K562 (cell line): ENCODE measurements around the gene C6orf62. TPM values are rescaled to one million over a fixed set of nuclear protein-coding genes. Genes with fewer than 3 reads are reported as not detected.
"Not testable (repeated sequence)": the region's sequence is repeated elsewhere in the genome, so short reads cannot be mapped to it uniquely, and the experiment has no call there.

ENCODE experiments used
- ATAC-seq: fragments of 200-7000 bp; cut with Tn5 transposase; 3 replicates; pipeline ENCODE4 v1.9.1; 2020; ENCODE audit warnings: moderate library complexity
- BruUV-seq: library from RNA; stranded (reverse); fragments of 400-500 nt; replicated peaks from 2 replicates; lab custom pipeline; 2021; lab: Mats Ljungman, UMichigan
- CTCF ChIA-PET: fragments of 300-600 bp; formaldehyde crosslinking; extraction: SDS; loops from one replicate; lab custom pipeline; 2021; ENCODE audit warnings: low intra/inter-chr PET ratio; lab: Yijun Ruan, JAX
- POLR2A ChIA-PET: fragments of 300-600, 350-650 bp; sonication (Branson Sonifier 250); formaldehyde crosslinking; extraction: SDS; loops from one replicate; lab custom pipeline; 2021; ENCODE audit warnings: antibody characterized with exemption, inconsistent platforms; lab: Yijun Ruan, JAX
- DNase-seq, 4 experiments: peaks; one replicate each; pipeline versions ENCODE4 v3.0.0 to v3.0.0-alpha.2; 2011 to 2018; ENCODE audit warnings: low spot score in 3 of 4, mixed read lengths in 3 of 4; ENCODE audit errors: extremely low read depth in 1 of 4
- FAIRE-seq: peaks from 2 replicates; lab custom pipeline; 2011; peaks lifted over from hg19 to GRCh38; lab: Jason Lieb, UNC
- H2AFZ ChIP-seq: 2 replicates; pipeline ENCODE4 v1.6.0; 2011; ENCODE audit warnings: low read depth, low read length, control low read depth, inconsistent platforms
- H3K27ac ChIP-seq: fragments of 200-600 bp; 3 replicates; pipeline ENCODE4 v1.8.0; 2011; ENCODE audit warnings: low read depth, mild to moderate bottlenecking, control low read depth, inconsistent platforms, low read length, moderate library complexity, mixed read lengths; ENCODE audit errors: extremely low read depth
- H3K27me3 ChIP-seq, 2 experiments: fragments of 300-600 bp in 1 of 2; 2 replicates in 1 of 2; 3 replicates in 1 of 2; pipeline versions ENCODE4 v1.6.0 to v1.8.0; 2011; ENCODE audit warnings: inconsistent platforms in 2 of 2, low read length in 2 of 2, mild to moderate bottlenecking in 1 of 2, mixed read lengths in 1 of 2, moderate library complexity in 1 of 2; ENCODE audit not compliant: control insufficient read depth in 2 of 2, insufficient read depth in 2 of 2
- H3K36me3 ChIP-seq: fragments of 300-600 bp; 3 replicates; pipeline ENCODE4 v1.8.0; 2011; ENCODE audit warnings: mild to moderate bottlenecking, low read length, inconsistent platforms; ENCODE audit not compliant: control insufficient read depth, insufficient read depth
- H3K4me1 ChIP-seq, 2 experiments: fragments of 200-600 bp in 1 of 2; replicated peaks in 1 of 2; 2 replicates in 1 of 2; 3 replicates in 1 of 2; pipeline versions ENCODE4 v1.5.1 to v1.8.0; 2011; ENCODE audit warnings: inconsistent platforms in 2 of 2, low read length in 2 of 2, mild to moderate bottlenecking in 1 of 2, mixed read lengths in 1 of 2, moderate library complexity in 1 of 2; ENCODE audit not compliant: control insufficient read depth in 2 of 2, insufficient read depth in 2 of 2
- H3K4me2 ChIP-seq: 2 replicates; pipeline ENCODE4 v1.6.1; 2011; ENCODE audit warnings: low read length, control low read depth, inconsistent platforms, mixed read lengths; ENCODE audit not compliant: insufficient read depth
- H3K4me3 ChIP-seq: fragments of 200-600 bp; sonication (generic), shearing (Covaris generic); 2 replicates; pipeline ENCODE4 v1.5.1; 2016; ENCODE audit warnings: control low read depth, inconsistent platforms
- H3K79me2 ChIP-seq: fragments of 200-600 bp; 3 replicates; pipeline ENCODE4 v1.8.0; 2011; ENCODE audit warnings: low read length, inconsistent platforms; ENCODE audit not compliant: control insufficient read depth, insufficient read depth
- H3K9ac ChIP-seq, 2 experiments: 2 replicates each; pipeline versions ENCODE4 v1.6.0 to v1.6.1; 2011; ENCODE audit warnings: low read depth in 2 of 2, low read length in 2 of 2, control low read depth in 1 of 2, inconsistent platforms in 1 of 2, mild to moderate bottlenecking in 1 of 2, mixed read lengths in 1 of 2; ENCODE audit not compliant: insufficient read depth in 1 of 2
- H3K9me1 ChIP-seq: one replicate; pipeline ENCODE4 v1.6.0; 2011; ENCODE audit warnings: inconsistent platforms, mild to moderate bottlenecking, low read length, moderate library complexity; ENCODE audit not compliant: control insufficient read depth, insufficient read depth
- H3K9me3 ChIP-seq: replicated peaks from 2 replicates; pipeline ENCODE4 v1.5.1; 2011; ENCODE audit warnings: low read depth, low read length, inconsistent platforms; ENCODE audit not compliant: control insufficient read depth, insufficient read depth
- H4K20me1 ChIP-seq: replicated peaks from 2 replicates; pipeline ENCODE4 v1.6.1; 2011; ENCODE audit warnings: low read length, inconsistent platforms, mixed read lengths; ENCODE audit not compliant: control insufficient read depth, insufficient read depth
- FOXK2 ChIP-seq, 2 experiments: fragments of 450-650 bp; IDR thresholded peaks in 1 of 2; conservative IDR thresholded peaks in 1 of 2; 2 replicates each; pipeline ENCODE4 v1.6.1; 2016; ENCODE audit warnings: low read depth in 2 of 2, mild to moderate bottlenecking in 1 of 2
- GABPB1 ChIP-seq: sonication (generic); formaldehyde crosslinking; IDR thresholded peaks from 2 replicates; pipeline ENCODE4 v1.8.0; 2022; ENCODE audit warnings: mild to moderate bottlenecking, missing genetic modification reagents
- LCOR ChIP-seq: sonication (generic); formaldehyde crosslinking; IDR thresholded peaks from 2 replicates; pipeline ENCODE4 v1.8.0; 2022; ENCODE audit warnings: mild to moderate bottlenecking, missing genetic modification reagents
- MCM7 ChIP-seq, 2 experiments: fragments of 450-650 bp; IDR thresholded peaks; 2 replicates each; pipeline ENCODE4 v1.6.1; 2016 to 2018
- NFRKB ChIP-seq: fragments of 450-650 bp; IDR thresholded peaks from 2 replicates; pipeline ENCODE4 v1.6.1; 2016; ENCODE audit warnings: low read depth
- PHF20 ChIP-seq: fragments of 450-650 bp; IDR thresholded peaks from 2 replicates; pipeline ENCODE4 v1.6.1; 2018; ENCODE audit not compliant: partially characterized antibody
- PHF21A ChIP-seq: fragments of 450-650 bp; IDR thresholded peaks from 2 replicates; pipeline ENCODE4 v1.6.1; 2017; ENCODE audit warnings: low read depth, borderline replicate concordance
- RBM25 ChIP-seq: fragments of 200-400 bp; formaldehyde crosslinking; IDR thresholded peaks from 2 replicates; pipeline ENCODE4 v1.6.1; 2018; ENCODE audit warnings: low read length, low read depth, moderate library complexity; ENCODE audit not compliant: severe bottlenecking
- SRF ChIP-seq, 2 experiments: fragments of 250-450, 450-650 bp in 1 of 2; sonication (Bioruptor Pico) in 1 of 2; sonication (generic) in 1 of 2; formaldehyde crosslinking; IDR thresholded peaks; 2 replicates each; pipeline versions ENCODE4 v1.5.0 to v1.5.1; 2020 to 2022; ENCODE audit warnings: mild to moderate bottlenecking in 1 of 2, missing genetic modification reagents in 1 of 2
- TBP ChIP-seq: optimal IDR thresholded peaks from 2 replicates; pipeline ENCODE3; 2011; ENCODE audit warnings: low read depth, low read length, improper control_type of control experiment
- TRIM28 ChIP-seq: fragments of 450-650 bp; IDR thresholded peaks from 2 replicates; pipeline ENCODE4 v1.6.1; 2017
- ZFX ChIP-seq: sonication (generic); formaldehyde crosslinking; IDR thresholded peaks from 2 replicates; pipeline ENCODE4 v1.8.0; 2022; ENCODE audit warnings: mild to moderate bottlenecking, missing genetic modification reagents, moderate library complexity
- WGBS: fragments of 100-300 bp; shearing (Covaris generic); methylation state at CpG from one replicate; pipeline ENCODE4 v1.1.6; 2016; ENCODE audit warnings: low coverage, mixed read lengths; ENCODE audit not compliant: insufficient coverage; ENCODE audit errors: missing lambda C conversion rate; 5-methylcytosine and 5-hydroxymethylcytosine counted together
- in situ Hi-C: fragments of 300-500 bp; cut with MboI; formaldehyde crosslinking; loops from 4 replicates; pipeline ENCODE4 v1.15.0; 2018; ENCODE audit warnings: inconsistent platforms, mixed read lengths
- intact Hi-C: fragments of 100-400 bp; cut with micrococcal nuclease; formaldehyde crosslinking; loops from 2 replicates; pipeline ENCODE4 v1.14.2; 2022
- polyA plus RNA-seq, 8 experiments: library from polyadenylated mRNA; depleted of rRNA in 4 of 8; stranded (reverse) in 5 of 8; unstranded in 3 of 8; fragments of >200 nt; fragmentation: Nextera tagmentation in 2 of 8; fragmentation: Illumina TruSeq in 1 of 8; extraction: Ambion mirVana in 2 of 8; extraction: Trizol in 1 of 8; gene quantifications; 2 replicates each; pipeline versions ENCODE4 v1.2.1 to v1.2.3, GENCODE V29; 2011 to 2014; ENCODE audit warnings: inconsistent platforms in 1 of 8, missing spikeins in 1 of 8
- total RNA-seq, 7 experiments: library from RNA; depleted of rRNA in 6 of 7; stranded (reverse); fragments of >200 nt in 6 of 7; fragmentation: Illumina TruSeq in 2 of 7; extraction: Trizol in 2 of 7; gene quantifications; 2 replicates each; pipeline versions ENCODE4 v1.2.1 to v1.2.3, GENCODE V29; 2011 to 2021; ENCODE audit warnings: low replicate concordance in 1 of 7
- TF ChIP-seq, protein P1 (sequence below): sonication (generic); formaldehyde crosslinking; IDR thresholded peaks from 2 replicates; pipeline ENCODE4 v1.9.0; 2022; ENCODE audit warnings: mild to moderate bottlenecking, missing genetic modification reagents
- TF ChIP-seq, protein P2 (sequence below), 2 experiments: fragments of 200-800 bp in 1 of 2; sonication (Bioruptor generic) in 1 of 2; sonication (generic) in 1 of 2; formaldehyde crosslinking in 1 of 2; IDR thresholded peaks in 1 of 2; conservative IDR thresholded peaks in 1 of 2; 2 replicates each; pipeline versions ENCODE4 v1.5.0 to v1.6.1; 2016 to 2020; ENCODE audit warnings: missing compliant biosample characterization in 1 of 2, missing genetic modification characterization in 1 of 2, missing genetic modification reagents in 1 of 2
- TF ChIP-seq, protein P3 (sequence below), 2 experiments: fragments of 450-650 bp in 1 of 2; sonication (generic) in 1 of 2; formaldehyde crosslinking in 1 of 2; IDR thresholded peaks in 1 of 2; conservative IDR thresholded peaks in 1 of 2; 2 replicates each; pipeline versions ENCODE4 v1.6.1 to v1.8.1; 2016 to 2023; ENCODE audit warnings: mild to moderate bottlenecking in 2 of 2, moderate library complexity in 2 of 2, inconsistent platforms in 1 of 2, missing genetic modification reagents in 1 of 2

Gene C6orf62
- total and polyA plus RNA-seq, 9 of the 15 experiments (the other 6 are each of a cell fraction or from before 2014, with no cell fraction given): 48.5 to 579 (median 111) TPM

DNA sequence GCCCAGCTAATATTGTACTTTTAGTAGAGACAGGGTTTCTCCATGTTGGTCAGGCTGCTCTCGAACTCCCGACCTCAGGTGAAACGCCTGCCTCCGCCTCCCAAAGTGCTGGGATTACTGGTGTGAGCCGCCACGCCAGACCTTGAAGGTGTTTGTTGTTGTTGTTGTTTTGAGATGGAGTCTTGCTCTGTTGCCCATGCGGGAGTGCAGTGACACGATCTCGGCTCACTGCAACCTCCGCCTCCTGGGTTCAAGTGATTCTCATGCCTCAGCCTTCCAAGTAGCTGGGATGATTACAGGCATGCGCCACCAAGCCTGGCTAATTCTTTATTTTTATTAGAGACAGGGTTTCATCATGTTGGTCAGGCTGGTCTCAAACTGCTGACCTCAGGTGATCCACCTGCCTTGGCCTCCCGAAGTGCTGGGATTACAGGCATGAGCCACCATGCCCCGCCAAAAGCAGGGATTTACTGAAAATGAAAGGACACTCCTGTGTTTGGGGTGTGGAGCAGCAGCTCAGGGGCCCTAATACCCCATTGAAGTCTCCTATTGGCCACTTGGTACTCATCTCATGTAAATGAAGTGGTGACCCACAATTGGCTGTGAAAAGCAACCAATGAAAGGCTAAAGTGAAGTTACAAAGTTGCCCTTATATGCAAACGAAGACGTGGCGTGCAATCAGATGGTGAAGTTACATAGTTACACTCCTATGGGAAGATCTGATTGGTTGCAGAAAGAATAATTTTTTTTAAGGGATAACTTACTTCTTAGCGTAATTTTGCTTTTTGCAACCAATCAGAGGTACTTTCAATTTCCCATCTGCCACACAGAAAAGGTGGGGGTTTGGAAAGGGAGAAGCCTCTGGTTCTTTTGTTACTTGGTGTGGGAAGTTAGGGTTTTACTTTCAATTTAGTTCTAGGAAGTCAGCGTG is 50.6 kb downstream of the C6orf62 start:
- POLR2A ChIA-PET: interaction anchor here (0.6 to 2.8 kb wide), 7 partner anchors 9 to 53 kb away, joined by 3 to 22 read pairs (median 3); partner anchors contain the start of genes C6orf62 and KIAA0319
- TF ChIP-seq TBP (peak; percentile 54), PHF20 (peak; percentile 33), RBM25 (peak; percentile 96), PHF21A (peak; percentile 73; the same call in 1 of the 2 replicates), MCM7 (IDR thresholded peaks at IDR 0.05) (0 out of 4 replicates have a peak, but pooled peaks of 1 of the 2 experiments have one; percentile 26), GABPB1 (CRISPR knock-in tag) (peak; percentile 28; the same call in 1 of the 2 replicates), TRIM28 (peak; percentile 38; the same call in 1 of the 2 replicates), FOXK2 (conservative IDR thresholded peaks at IDR 0.05 in 1 of 2, IDR thresholded peaks at IDR 0.05 in 1 of 2; ENCODE audit: low read depth in 2 of 2) (peak in 1 of 2 experiments; percentile 39; a peak in 2 of 4 replicates), NFRKB (peak; percentile 47; the same call in 1 of the 2 replicates), SRF (CRISPR knock-in tag; IDR thresholded peaks at IDR 0.05) (peak in 1 of 2 experiments; percentile 95; a peak in 2 of 4 replicates), LCOR (CRISPR knock-in tag) (peak; percentile 94), ZFX (CRISPR knock-in tag) (0 out of 2 replicates have a peak, but pooled peaks have one; percentile 33)
- TF ChIP-seq, protein P1, sequence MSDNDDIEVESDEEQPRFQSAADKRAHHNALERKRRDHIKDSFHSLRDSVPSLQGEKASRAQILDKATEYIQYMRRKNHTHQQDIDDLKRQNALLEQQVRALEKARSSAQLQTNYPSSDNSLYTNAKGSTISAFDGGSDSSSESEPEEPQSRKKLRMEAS (CRISPR knock-in tag): peak; percentile 42; the same call in 1 of the 2 replicates
- TF ChIP-seq, protein P2, sequence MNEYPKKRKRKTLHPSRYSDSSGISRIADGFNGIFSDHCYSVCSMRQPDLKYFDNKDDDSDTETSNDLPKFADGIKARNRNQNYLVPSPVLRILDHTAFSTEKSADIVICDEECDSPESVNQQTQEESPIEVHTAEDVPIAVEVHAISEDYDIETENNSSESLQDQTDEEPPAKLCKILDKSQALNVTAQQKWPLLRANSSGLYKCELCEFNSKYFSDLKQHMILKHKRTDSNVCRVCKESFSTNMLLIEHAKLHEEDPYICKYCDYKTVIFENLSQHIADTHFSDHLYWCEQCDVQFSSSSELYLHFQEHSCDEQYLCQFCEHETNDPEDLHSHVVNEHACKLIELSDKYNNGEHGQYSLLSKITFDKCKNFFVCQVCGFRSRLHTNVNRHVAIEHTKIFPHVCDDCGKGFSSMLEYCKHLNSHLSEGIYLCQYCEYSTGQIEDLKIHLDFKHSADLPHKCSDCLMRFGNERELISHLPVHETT (CRISPR knock-in tag; conservative IDR thresholded peaks at IDR 0.05 in 1 of 2, IDR thresholded peaks at IDR 0.05 in 1 of 2): peak in 1 of 2 experiments; percentile 95; a peak in 2 of 4 replicates
- TF ChIP-seq, protein P3, sequence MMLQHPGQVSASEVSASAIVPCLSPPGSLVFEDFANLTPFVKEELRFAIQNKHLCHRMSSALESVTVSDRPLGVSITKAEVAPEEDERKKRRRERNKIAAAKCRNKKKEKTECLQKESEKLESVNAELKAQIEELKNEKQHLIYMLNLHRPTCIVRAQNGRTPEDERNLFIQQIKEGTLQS (IDR thresholded peaks at IDR 0.05): peak; percentile 30; the same call in 1 of the 2 replicates
- TF ChIP-seq, protein P3 (CRISPR knock-in tag; conservative IDR thresholded peaks at IDR 0.05): 0 out of 2 replicates have a peak, but pooled peaks have one; percentile 24

More for the DNA sequence above, 50.6 kb downstream of the C6orf62 start:
- Histone ChIP-seq H3K79me2 (peaks cover 56% of the 10 kb centered on the region), H3K4me3 (peak overlapping the region; percentile 63), H2AFZ (peak overlapping the region; percentile 87), H3K36me3 (peaks cover 25% of the 10 kb centered on the region), H3K4me1 (peaks cover 8 to 12% of the 10 kb centered on the region in 2 experiments; a peak in 4 of 5 replicates), H3K9ac (peak overlapping the region; percentile 88 to 96), H3K27ac (peak overlapping the region; percentile 91), H3K4me2 (peak overlapping the region; percentile 87)
- H3K9me1 ChIP-seq, intact Hi-C loops, in situ Hi-C loops, H3K9me3 ChIP-seq, H3K27me3 ChIP-seq, CTCF ChIA-PET, H4K20me1 ChIP-seq, BruUV-seq: not testable (repeated sequence)
- peak; percentile 97 for FAIRE-seq
- peak; percentile 85 for ATAC-seq
- WGBS: 4% methylated on average over 18 of the region's 18 CpGs
- peak; percentile 46 to 96 (median 68) for DNase-seq
